Measurements from ENCODE around the gene LRP1B. TPM values are rescaled to one million over a fixed set of nuclear protein-coding genes. Genes with fewer than 3 reads are reported as not detected.

The LRP1B gene
- total and polyA plus RNA-seq, 2 donors (not counting 1 experiment from before 2014, with no cell fraction given), result under 0.01 to 0.01 TPM

GRCh38 chr2:142100139-142100873 is 30.5 kb downstream of the LRP1B start:
- DNase-seq (ENCODE audit: low read depth in 2 of 2), result peak in 1 of 2 donors; percentile 13
- H3K4me1 ChIP-seq (ENCODE audit: control insufficient read depth, extremely low read depth, insufficient read depth, low read length), result no peaks in the 10 kb centered on the region
- no peaks in the 10 kb centered on the region for H3K36me3 ChIP-seq (ENCODE audit: control insufficient read depth, insufficient read depth, low read length)
- H3K9me3 ChIP-seq (ENCODE audit: control insufficient read depth, insufficient read depth, low read depth, low read length), result no peaks in the 10 kb centered on the region
- no peaks in the 10 kb centered on the region for H3K79me2 ChIP-seq (ENCODE audit: control insufficient read depth, insufficient read depth, low read length)
- H2AFZ ChIP-seq (ENCODE audit: low read length), result no peak overlapping the region
- H3K4me3 ChIP-seq (replicated peaks in 1 of 4; ENCODE audit: control extremely low read depth in 1 of 4, insufficient read depth in 1 of 4, low read depth in 3 of 4, low read length in 4 of 4), result no peak overlapping the region
- no peaks in the 10 kb centered on the region for H4K20me1 ChIP-seq (ENCODE audit: control insufficient read depth, extremely low read depth, insufficient read depth, low read length)
- TF ChIP-seq CTCF (conservative IDR thresholded peaks at IDR 0.05 in 1 of 2, IDR thresholded peaks at IDR 0.05 in 1 of 2; ENCODE audit: low read depth in 1 of 2, low read length in 2 of 2) (no peak), EZH2 (IDR thresholded peaks at IDR 0.05; ENCODE audit: low read length, missing control alignments) (no peak)
- H3K27ac ChIP-seq (ENCODE audit: insufficient read depth, low read length), result no peak overlapping the region
- no peaks in the 10 kb centered on the region for H3K27me3 ChIP-seq (ENCODE audit: control insufficient read depth, insufficient read depth, low read length)
- no peak overlapping the region for H3K4me2 ChIP-seq (ENCODE audit: extremely low read depth, insufficient read depth, low read length)
- no peak overlapping the region for H3K9ac ChIP-seq (ENCODE audit: insufficient read depth, low read length)

GRCh38 chr2:142097711-142098110 is 33.1 kb downstream of the LRP1B start:
- Histone ChIP-seq H3K27ac (ENCODE audit: insufficient read depth, low read length) (no peak overlapping the region), H3K79me2 (ENCODE audit: control insufficient read depth, insufficient read depth, low read length) (no peaks in the 10 kb centered on the region), H4K20me1 (ENCODE audit: control insufficient read depth, extremely low read depth, insufficient read depth, low read length) (no peaks in the 10 kb centered on the region), H3K4me1 (ENCODE audit: control insufficient read depth, extremely low read depth, insufficient read depth, low read length) (no peaks in the 10 kb centered on the region), H3K4me2 (ENCODE audit: extremely low read depth, insufficient read depth, low read length) (no peak overlapping the region), H3K27me3 (ENCODE audit: control insufficient read depth, insufficient read depth, low read length) (no peaks in the 10 kb centered on the region), H3K9me3 (ENCODE audit: control insufficient read depth, insufficient read depth, low read depth, low read length) (no peaks in the 10 kb centered on the region), H3K9ac (ENCODE audit: insufficient read depth, low read length) (no peak overlapping the region), H2AFZ (ENCODE audit: low read length) (no peak overlapping the region), H3K36me3 (ENCODE audit: control insufficient read depth, insufficient read depth, low read length) (no peaks in the 10 kb centered on the region), H3K4me3 (replicated peaks in 1 of 4; ENCODE audit: control extremely low read depth in 1 of 4, insufficient read depth in 1 of 4, low read depth in 3 of 4, low read length in 4 of 4) (no peak overlapping the region)
- TF ChIP-seq CTCF (conservative IDR thresholded peaks at IDR 0.05 in 1 of 2, IDR thresholded peaks at IDR 0.05 in 1 of 2; ENCODE audit: low read depth in 1 of 2, low read length in 2 of 2), result no peak
- no peak for TF ChIP-seq EZH2 (IDR thresholded peaks at IDR 0.05; ENCODE audit: low read length, missing control alignments)
- no peak for DNase-seq (ENCODE audit: low read depth in 2 of 2)

- TF ChIP-seq CTCF (conservative IDR thresholded peaks at IDR 0.05 in 1 of 2, IDR thresholded peaks at IDR 0.05 in 1 of 2; ENCODE audit: low read depth in 1 of 2, low read length in 2 of 2) (no peak), EZH2 (IDR thresholded peaks at IDR 0.05; ENCODE audit: low read length, missing control alignments) (no peak)
- Histone ChIP-seq H3K4me1 (ENCODE audit: control insufficient read depth, extremely low read depth, insufficient read depth, low read length) (no peaks in the 10 kb centered on the region), H3K79me2 (ENCODE audit: control insufficient read depth, insufficient read depth, low read length) (no peaks in the 10 kb centered on the region), H3K36me3 (ENCODE audit: control insufficient read depth, insufficient read depth, low read length) (no peaks in the 10 kb centered on the region), H2AFZ (ENCODE audit: low read length) (no peak overlapping the region), H3K27ac (ENCODE audit: insufficient read depth, low read length) (no peak overlapping the region), H3K4me3 (replicated peaks in 1 of 4; ENCODE audit: control extremely low read depth in 1 of 4, insufficient read depth in 1 of 4, low read depth in 3 of 4, low read length in 4 of 4) (no peak overlapping the region), H3K27me3 (ENCODE audit: control insufficient read depth, insufficient read depth, low read length) (no peaks in the 10 kb centered on the region), H3K9ac (ENCODE audit: insufficient read depth, low read length) (no peak overlapping the region), H4K20me1 (ENCODE audit: control insufficient read depth, extremely low read depth, insufficient read depth, low read length) (no peaks in the 10 kb centered on the region), H3K9me3 (ENCODE audit: control insufficient read depth, insufficient read depth, low read depth, low read length) (no peaks in the 10 kb centered on the region), H3K4me2 (ENCODE audit: extremely low read depth, insufficient read depth, low read length) (no peak overlapping the region)
- no peak for DNase-seq (ENCODE audit: low read depth in 2 of 2)
Observed at GRCh38 chr2:142095647-142096046, 35.2 kb downstream of the LRP1B start.

Data from fibroblast of lung (primary cell).